Smooth muscle cell (in vitro differentiated cells): Measurements from ENCODE around the gene RMC1. TPM values are rescaled to one million over a fixed set of nuclear protein-coding genes. Genes with fewer than 3 reads are reported as not detected.

ENCODE experiments used
- DNase-seq: peaks from one replicate; lab custom pipeline; 2025; ENCODE audit not compliant: unreplicated experiment; lab: John Stamatoyannopoulos, UW
- H2AFZ ChIP-seq: fragments of 200-600 bp; sonication (generic); 2 replicates; pipeline ENCODE4 v1.6.0; 2016; ENCODE audit warnings: antibody characterized with exemption, low read depth, mild to moderate bottlenecking
- H3F3A ChIP-seq: fragments of 200-600 bp; sonication (generic); 2 replicates; pipeline ENCODE4 v1.6.0; 2017; ENCODE audit warnings: antibody characterized with exemption, low read depth
- H3K27ac ChIP-seq: fragments of 200-600 bp; sonication (generic); 2 replicates; pipeline ENCODE4 v1.5.1; 2016; ENCODE audit warnings: low read depth, mild to moderate bottlenecking
- H3K27me3 ChIP-seq: fragments of 200-600 bp; sonication (generic); 2 replicates; pipeline ENCODE4 v1.6.1; 2016; ENCODE audit warnings: low read depth, mild to moderate bottlenecking
- H3K36me3 ChIP-seq: fragments of 200-600 bp; sonication (generic); 2 replicates; pipeline ENCODE4 v1.5.1; 2016; ENCODE audit warnings: low read depth
- H3K4me1 ChIP-seq: fragments of 200-600 bp; sonication (generic); 2 replicates; pipeline ENCODE4 v1.5.1; 2016; ENCODE audit warnings: low read depth
- H3K4me2 ChIP-seq: fragments of 200-600 bp; sonication (generic); 2 replicates; pipeline ENCODE4 v1.6.0; 2016; ENCODE audit warnings: mild to moderate bottlenecking
- H3K4me3 ChIP-seq: fragments of 200-600 bp; sonication (generic); 2 replicates; pipeline ENCODE4 v1.5.1; 2016; ENCODE audit warnings: mild to moderate bottlenecking
- H3K79me2 ChIP-seq: fragments of 200-600 bp; sonication (generic); 2 replicates; pipeline ENCODE4 v1.6.0; 2016; ENCODE audit warnings: low read depth, mild to moderate bottlenecking
- H3K9ac ChIP-seq: fragments of 200-600 bp; sonication (generic); 2 replicates; pipeline ENCODE4 v1.6.0; 2016; ENCODE audit warnings: low read depth
- H3K9me3 ChIP-seq: fragments of 200-600 bp; sonication (generic); replicated peaks from 2 replicates; pipeline ENCODE4 v1.5.1; 2016; ENCODE audit warnings: low read depth
- H4K20me1 ChIP-seq: fragments of 200-600 bp; sonication (generic); 2 replicates; pipeline ENCODE4 v1.6.0; 2016; ENCODE audit warnings: low read depth
- WGBS: methylation state at CpG from one replicate; pipeline ENCODE4 v1.1.7; 2016; ENCODE audit warnings: low lambda C conversion rate; 5-methylcytosine and 5-hydroxymethylcytosine counted together
- polyA plus RNA-seq: library from polyadenylated mRNA; unstranded; fragments of >200 nt; fragmentation: Nextera tagmentation; extraction: Ambion mirVana; gene quantifications from 2 replicates; pipeline ENCODE4 v1.2.1, GENCODE V29; 2016
- total RNA-seq: library from RNA; depleted of rRNA; stranded (reverse); fragments of >200 nt; gene quantifications from 2 replicates; pipeline ENCODE4 v1.2.3, GENCODE V29; 2014
- TF ChIP-seq, protein P1 (sequence below): fragments of 200-600 bp; sonication (generic); IDR thresholded peaks from 2 replicates; pipeline ENCODE4 v1.5.1; 2017; ENCODE audit warnings: borderline replicate concordance, mild to moderate bottlenecking, antibody characterized with exemption; ENCODE audit not compliant: insufficient read depth, poor library complexity, severe bottlenecking

The RMC1 gene
- total and polyA plus RNA-seq, 2 experiments from 2014 or later = 20.6 to 20.7 TPM

DNA sequence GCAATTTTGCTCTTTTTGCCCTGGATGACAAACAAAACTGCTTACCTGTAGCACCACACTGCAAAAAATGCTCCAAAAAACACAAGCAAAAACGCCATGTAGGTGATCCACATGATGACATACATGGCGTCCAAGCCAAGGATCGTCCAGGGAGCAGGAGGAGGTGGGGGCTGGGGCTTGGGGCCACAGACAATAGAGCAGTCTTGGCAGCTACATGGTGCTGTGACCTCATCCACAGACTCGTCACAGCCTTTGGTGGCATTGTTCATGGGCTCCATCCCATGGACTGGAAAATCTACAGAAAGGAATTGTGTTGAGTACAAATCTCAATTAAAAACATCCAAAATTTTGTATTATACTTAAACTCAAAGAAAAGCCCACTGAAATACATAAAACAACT is 56.9 kb downstream of the RMC1 start:
- Histone ChIP-seq H3K9me3 (no peaks in the 10 kb centered on the region), H3K4me2 (no peak overlapping the region), H3K9ac (no peak overlapping the region), H3K4me3 (no peak overlapping the region), H3K4me1 (no peaks in the 10 kb centered on the region), H3F3A (no peaks in the 10 kb centered on the region), H3K27ac (no peak overlapping the region), H3K36me3 (peaks cover 21% of the 10 kb centered on the region), H4K20me1 (peaks cover 3% of the 10 kb centered on the region), H3K79me2 (no peaks in the 10 kb centered on the region), H2AFZ (no peak overlapping the region), H3K27me3 (no peaks in the 10 kb centered on the region)
- DNase-seq = no peak
- WGBS = 95% methylated on average over 4 of the region's 4 CpGs
- TF ChIP-seq, protein P1, sequence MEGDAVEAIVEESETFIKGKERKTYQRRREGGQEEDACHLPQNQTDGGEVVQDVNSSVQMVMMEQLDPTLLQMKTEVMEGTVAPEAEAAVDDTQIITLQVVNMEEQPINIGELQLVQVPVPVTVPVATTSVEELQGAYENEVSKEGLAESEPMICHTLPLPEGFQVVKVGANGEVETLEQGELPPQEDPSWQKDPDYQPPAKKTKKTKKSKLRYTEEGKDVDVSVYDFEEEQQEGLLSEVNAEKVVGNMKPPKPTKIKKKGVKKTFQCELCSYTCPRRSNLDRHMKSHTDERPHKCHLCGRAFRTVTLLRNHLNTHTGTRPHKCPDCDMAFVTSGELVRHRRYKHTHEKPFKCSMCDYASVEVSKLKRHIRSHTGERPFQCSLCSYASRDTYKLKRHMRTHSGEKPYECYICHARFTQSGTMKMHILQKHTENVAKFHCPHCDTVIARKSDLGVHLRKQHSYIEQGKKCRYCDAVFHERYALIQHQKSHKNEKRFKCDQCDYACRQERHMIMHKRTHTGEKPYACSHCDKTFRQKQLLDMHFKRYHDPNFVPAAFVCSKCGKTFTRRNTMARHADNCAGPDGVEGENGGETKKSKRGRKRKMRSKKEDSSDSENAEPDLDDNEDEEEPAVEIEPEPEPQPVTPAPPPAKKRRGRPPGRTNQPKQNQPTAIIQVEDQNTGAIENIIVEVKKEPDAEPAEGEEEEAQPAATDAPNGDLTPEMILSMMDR = no peak

DNA sequence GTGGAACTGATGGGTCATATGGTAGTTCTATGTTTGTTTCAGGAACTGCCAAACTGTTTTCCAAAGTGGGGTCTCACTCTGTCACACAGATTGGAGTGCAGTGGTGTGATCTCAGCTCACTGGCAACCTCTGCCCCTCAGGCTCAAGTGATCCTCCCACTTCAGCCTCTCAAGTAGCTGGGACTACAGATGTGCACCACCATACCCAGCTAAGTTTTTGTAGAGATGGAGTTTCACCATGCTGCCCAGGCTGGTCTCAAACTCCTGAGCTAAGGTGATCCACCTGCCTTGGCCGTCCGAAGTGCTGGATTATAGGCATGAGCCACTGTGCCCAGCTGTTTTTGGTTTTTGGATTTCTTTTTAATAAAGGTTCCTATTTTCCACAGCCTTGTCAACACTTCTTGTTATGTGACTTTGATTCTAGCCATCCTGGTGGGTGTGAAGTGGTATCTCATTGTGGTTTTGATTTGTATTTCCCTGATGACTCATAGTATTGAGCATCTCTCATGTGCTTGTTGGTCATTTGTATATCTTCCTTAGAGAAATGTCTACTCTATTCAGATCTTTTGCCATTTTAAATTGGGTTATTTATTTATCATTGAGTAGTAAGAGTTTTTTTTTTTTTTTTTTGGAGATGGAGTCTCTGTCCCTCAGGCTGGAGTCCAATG is 60.2 kb downstream of the RMC1 start:
- 95% methylated on average over 2 of the region's 2 CpGs for WGBS
- TF ChIP-seq, protein P1 = no peak
- H3K4me2 ChIP-seq = no peak overlapping the region
- DNase-seq = no peak
- H3K4me3 ChIP-seq = no peak overlapping the region
- H3K9ac ChIP-seq = no peak overlapping the region
- H3K27me3 ChIP-seq = no peaks in the 10 kb centered on the region
- no peaks in the 10 kb centered on the region for H3K4me1 ChIP-seq
- no peak overlapping the region for H2AFZ ChIP-seq
- no peaks in the 10 kb centered on the region for H3K79me2 ChIP-seq
- no peak overlapping the region for H3K27ac ChIP-seq
- H3F3A ChIP-seq = no peaks in the 10 kb centered on the region
- H4K20me1 ChIP-seq = peaks cover 3% of the 10 kb centered on the region
- H3K36me3 ChIP-seq = peaks cover 18% of the 10 kb centered on the region
- H3K9me3 ChIP-seq = no peaks in the 10 kb centered on the region

DNA sequence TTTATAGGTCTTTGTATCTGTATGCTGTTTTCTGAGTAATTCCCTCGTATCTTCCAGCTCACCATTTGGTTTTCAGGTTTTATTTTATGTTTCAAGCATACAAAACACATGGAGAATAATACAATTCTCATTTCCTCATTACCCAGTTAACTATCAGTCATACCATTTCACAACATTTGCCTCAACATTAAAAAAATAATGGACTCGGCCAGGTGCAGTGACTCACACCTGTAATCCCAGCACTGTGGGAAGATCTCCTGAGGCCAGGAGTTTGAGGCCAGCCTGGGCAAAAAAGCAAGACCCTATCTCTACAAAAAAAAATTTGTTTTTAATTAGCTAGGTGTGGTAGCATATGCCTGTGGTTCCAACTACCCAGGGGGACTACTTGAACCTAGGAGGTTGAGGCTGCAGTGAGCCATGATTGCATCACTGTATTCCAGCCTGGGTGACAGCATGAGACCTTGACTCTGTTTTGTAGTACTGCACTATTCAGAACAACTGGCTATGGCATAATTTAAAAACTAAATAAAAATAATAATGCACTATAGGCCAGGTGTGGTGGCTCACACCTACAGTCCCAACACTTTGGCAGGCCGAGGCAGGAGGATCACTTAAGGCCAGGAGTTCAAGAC is 62.7 kb downstream of the RMC1 start:
- 83% methylated on average over 3 of the region's 3 CpGs for WGBS
- Histone ChIP-seq H3K27ac (no peak overlapping the region), H3K9me3 (no peaks in the 10 kb centered on the region), H3K79me2 (no peaks in the 10 kb centered on the region), H3K4me2 (no peak overlapping the region), H3K36me3 (peaks cover 12% of the 10 kb centered on the region), H3K27me3 (no peaks in the 10 kb centered on the region), H3K4me1 (no peaks in the 10 kb centered on the region), H3F3A (no peaks in the 10 kb centered on the region), H4K20me1 (peaks cover 8% of the 10 kb centered on the region), H2AFZ (no peak overlapping the region), H3K4me3 (no peak overlapping the region), H3K9ac (no peak overlapping the region)
- TF ChIP-seq, protein P1 = no peak
- DNase-seq = no peak

DNA sequence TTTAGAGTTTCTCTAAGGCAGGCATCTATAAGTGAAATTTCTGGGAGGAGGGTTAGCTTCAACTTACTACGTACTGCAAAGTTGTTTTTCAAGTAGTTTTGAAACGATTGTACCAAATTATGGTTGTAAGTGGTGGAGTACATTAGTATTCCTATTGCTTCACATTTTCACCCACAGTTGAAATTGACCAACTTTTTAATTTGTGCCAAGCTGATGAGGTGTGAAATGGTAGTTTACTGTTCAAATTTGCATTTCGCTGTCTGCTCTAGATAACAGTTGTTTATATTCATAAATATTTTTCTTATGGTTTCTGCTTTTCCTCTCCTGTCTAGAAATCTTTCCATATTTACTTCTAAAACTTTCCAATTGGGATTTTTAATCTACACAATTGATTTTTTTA is 64.4 kb downstream of the RMC1 start:
- no peak overlapping the region for H2AFZ ChIP-seq
- H3K4me3 ChIP-seq = no peak overlapping the region
- H4K20me1 ChIP-seq = peaks cover 22% of the 10 kb centered on the region
- TF ChIP-seq, protein P1 = no peak
- H3K36me3 ChIP-seq = peaks cover 12% of the 10 kb centered on the region
- H3K9ac ChIP-seq = no peak overlapping the region
- no peaks in the 10 kb centered on the region for H3K27me3 ChIP-seq
- WGBS = 93% methylated on average over 3 of the region's 3 CpGs
- DNase-seq = no peak
- H3K79me2 ChIP-seq = peaks cover 1% of the 10 kb centered on the region
- H3K27ac ChIP-seq = no peak overlapping the region
- no peaks in the 10 kb centered on the region for H3K9me3 ChIP-seq
- H3F3A ChIP-seq = no peaks in the 10 kb centered on the region
- no peaks in the 10 kb centered on the region for H3K4me1 ChIP-seq
- no peak overlapping the region for H3K4me2 ChIP-seq
